Measurements from ENCODE around the gene ZFAND3.

The ZFAND3 gene

DNA sequence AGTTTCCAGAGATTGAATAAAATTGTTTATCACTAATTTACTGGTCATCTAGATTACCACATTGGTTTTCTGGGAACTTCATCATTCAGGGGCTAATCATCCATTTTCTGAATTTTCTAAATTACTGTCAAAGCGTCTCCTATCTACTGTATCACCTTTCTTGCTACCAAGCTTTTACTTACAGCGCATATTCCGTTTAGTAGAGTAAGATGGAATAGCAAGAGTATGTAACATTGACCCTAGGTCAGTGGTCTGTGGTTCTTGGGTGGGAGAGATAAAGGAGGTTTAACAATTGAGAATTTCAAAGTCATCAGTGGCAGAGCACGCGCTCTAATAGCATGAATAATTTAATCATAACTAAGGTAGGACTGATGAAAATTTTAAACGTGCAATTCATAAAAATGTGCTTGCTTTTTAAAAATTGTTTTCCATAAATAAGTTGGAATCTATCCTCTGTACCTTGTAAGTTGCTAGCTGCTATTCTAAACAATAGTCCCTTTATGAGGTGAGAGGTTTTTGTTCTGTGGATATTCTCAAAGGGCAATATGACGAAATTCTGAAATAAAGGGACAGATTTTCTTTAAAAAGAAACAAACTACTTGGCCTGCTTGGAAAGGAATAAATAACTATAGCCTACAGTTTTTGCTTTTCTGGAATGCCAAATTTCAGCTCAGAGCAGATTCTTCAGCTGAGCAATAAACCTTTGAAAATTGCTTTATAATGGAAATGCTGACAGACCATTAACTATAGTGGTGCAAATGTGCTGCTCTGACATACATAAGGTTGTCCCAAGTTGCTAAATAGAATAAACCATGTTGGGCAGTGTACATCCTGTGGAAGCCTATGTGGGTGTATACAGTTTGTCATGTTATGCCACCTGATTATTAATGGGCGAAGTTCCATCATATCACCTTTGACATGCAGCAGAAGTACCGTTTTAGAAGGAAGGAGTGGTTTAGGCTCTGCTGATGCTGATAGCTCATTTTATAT, 84.1 kb downstream of the ZFAND3 start:
- DNase-seq: no peak

DNA sequence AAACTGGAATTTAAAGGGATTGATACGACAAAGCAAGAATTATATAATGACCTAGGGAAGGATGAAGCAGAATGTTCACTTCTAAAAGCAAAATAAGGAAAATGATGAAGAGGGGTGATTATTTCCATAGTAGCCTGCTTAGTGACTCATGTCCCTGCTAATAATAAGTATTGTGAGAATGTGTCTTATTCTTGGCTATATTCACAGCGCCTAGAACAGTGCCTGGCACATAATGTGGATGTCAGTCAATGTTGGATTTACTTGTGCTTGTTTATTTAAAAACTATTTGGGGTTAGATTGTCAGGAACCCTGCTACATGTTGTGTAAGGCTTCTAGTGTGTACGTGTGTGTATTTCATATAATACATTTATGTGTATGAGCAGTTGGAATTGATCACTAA, 85.1 kb downstream of the ZFAND3 start:
- DNase-seq: no peak

DNA sequence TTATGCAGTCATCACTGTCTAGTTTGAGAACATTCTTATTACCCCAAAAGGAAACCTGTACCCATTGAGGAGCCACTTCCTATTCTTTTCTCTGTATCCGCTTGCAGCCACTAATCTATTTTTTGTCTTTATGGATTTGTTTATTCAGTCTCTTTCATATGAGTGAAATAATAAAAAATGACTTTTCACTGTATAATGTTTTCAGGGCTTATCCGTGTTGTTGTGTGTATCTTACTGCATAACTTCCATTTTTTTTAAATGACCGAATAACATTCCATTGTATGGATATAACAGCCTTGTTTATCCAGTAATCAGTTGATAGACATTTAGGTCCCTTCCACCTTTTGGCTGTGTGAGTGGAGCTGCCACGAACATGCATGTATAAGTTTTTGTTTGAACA, 86.6 kb downstream of the ZFAND3 start:
- no peak for DNase-seq

DNA sequence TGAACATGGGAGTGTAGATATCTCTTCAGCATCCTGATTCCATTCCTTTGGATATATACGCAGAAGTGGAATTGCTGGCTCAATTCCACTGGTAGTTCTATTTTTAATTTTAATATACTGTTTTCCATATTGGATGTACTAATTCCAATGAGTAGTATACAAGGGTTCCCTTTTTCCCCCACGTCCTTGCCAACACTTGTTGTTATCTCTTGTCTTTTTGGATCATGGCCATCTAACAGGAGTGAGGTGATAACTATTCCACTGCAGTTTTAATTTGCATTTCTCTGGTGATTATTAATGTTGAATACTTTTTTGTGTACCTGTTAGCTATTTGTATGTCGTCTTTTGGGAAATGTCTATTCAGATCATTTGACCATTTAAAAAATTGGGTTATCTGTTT, 91.5 kb downstream of the ZFAND3 start:
- no peak for DNase-seq

DNA sequence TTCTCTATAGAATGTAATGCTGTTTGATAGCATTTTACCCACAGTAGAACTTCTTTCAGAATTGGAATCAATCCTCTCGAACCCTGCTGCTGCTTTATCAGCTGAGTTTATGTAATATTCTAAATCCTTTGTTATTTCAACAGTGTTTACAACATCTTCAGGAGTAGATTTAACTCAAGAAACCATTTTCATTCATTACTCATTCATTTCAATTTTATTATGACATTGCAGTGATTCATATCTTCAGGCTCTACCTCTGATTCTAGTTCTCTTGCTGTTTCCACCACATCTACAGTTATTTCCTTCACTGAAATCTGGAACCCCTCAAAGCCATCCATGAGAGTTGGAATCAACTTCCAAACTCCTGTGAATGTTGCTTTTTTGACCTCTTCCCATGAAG, 93.7 kb downstream of the ZFAND3 start:
- no peak for DNase-seq

DNA sequence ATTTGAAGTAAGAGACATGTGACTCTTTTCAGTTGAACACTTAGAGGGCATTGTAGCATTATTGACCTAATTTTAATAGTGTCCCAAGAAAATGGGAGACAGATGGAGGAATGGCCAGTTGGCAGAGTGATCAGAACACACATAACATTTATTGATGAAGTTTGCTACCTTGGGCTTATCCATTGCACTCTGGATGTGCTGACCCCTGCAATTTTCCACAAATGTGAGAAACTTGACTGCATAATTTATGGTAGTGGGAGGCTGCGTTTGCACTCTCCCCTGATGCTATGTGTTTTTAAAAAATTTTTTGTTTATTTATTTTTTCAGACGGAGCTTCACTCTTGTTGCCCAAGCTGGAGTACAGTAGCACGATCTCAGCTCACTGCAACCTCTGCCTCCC, 95.9 kb downstream of the ZFAND3 start:
- DNase-seq: no peak

DNA sequence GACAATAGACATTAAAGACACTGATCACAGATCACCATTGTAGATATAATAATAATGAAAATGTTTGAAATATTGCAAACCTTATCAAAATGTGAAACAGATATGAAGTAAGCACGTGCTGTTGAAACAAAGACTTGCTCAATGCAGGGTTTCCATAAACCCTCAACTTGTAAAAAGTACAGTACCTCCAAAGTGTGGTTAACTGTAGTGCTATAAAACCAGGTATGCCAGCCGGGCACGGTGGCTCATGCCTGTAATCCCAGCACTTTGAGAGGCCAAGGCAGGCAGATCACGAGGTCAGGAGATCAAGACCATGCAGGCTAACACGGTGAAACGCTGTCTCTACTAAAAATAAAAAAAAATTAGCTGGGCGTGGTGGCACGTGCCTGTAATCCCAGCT, 96.6 kb downstream of the ZFAND3 start:
- DNase-seq: no peak

DNA sequence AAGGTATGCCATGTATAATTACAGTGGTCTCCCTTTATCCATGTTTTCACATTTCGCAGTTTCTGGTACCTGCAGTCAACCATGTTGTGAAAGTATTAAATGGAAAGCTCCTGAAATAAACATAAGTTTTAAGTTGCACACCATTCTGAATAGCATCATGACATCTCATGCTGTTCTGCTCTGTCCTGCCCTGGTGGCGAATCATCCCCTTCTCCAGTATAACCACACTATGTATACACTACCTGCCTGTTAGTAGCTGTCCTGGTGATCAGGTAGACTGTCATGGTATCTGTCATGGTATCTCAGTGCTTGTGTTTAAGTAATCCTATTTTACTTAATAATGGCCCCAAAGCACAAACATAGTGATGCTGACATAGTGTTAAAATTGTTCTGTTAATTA, 97.1 kb downstream of the ZFAND3 start:
- DNase-seq: no peak

DNA sequence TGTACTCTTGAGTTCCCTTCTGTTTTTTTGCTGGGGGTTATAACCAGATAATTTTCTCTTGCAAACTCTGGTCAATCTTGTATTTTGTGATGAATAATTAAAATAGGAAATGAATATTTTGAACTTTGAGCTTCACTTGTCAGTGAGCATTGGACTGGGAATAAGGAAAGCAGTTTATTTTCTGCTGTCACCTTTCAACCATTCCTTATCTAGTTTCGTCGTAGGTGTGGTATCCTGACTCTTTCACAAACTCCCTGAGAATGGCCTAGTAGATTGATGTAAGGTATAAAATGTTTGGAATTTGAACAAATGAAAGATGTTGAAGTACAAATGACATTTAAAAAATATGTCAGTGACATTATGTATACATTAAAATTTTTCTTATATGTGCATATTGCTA, 98.0 kb downstream of the ZFAND3 start:
- no peak for DNase-seq

DNA sequence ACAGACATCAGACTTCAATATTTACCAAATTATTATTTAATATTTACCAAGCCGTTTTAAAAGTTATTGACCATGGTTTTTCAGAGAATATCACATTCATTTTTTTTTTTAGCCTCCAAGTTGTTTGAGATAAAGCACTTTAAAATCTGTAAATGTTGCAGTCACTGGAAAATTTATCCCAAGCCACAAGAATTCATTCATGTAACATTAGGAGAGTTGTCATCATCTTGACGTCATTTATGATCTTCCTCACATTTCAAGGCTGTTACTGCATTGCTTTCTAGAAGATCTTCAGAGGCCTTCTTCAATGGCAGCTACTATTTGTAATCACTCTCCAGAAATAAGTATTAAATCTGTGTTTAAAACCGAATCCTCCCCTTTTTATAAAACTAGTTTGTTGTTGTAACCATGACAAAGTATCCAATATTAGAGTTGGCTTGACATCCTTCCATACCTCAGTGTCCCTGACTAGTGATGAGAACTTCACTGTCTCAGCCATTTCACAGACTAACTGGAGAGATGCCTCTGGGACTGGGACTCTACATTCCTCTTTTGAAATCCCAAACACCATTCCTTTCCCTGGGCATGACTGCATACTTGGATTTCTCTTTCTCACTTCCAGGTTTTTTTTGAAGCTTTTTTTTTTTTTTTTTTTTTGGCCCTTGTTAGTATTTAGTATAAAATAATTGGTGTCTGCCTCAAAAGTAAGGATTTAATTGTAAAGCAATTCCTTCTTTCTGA, 100.1 kb downstream of the ZFAND3 start:
- no peak for DNase-seq

DNA sequence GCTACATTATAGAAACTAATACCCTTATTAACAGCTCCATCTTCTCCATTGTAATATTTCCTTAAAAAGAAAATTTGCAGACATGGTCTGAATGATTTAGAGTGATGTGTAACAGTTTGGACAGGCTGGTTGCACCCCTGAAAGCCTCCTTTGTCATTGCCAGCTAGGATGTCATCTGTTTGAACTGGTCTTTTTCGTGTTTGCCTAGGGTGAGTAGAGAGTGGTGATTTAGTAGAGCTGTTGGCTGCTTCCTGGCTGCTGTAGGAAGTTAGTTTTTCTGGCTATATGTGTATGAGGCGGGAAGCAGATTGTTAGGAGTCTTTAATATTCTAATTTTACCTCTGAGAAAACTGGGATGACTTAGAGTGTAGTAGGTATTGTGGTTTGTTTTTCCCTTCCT, 101.1 kb downstream of the ZFAND3 start:
- DNase-seq: no peak

DNA sequence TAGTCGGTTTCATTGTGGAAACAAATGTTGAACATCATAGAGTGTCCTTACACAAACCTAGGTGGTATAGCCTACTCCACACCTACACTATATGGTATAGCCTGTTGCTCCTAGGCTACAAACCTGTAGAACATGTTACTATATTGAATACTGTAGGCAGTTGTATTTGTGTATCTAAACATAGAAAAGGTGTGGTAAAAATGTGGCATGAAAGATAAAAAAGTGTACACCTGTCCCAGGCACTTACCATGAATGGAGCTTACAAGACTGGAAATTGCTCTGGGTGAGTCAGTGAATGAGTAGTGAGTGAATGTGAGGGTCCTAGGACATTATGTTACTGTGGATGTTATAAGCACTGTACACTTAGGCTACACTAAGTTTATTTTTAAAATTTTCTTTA, 103.0 kb downstream of the ZFAND3 start:
- no peak for DNase-seq

DNA sequence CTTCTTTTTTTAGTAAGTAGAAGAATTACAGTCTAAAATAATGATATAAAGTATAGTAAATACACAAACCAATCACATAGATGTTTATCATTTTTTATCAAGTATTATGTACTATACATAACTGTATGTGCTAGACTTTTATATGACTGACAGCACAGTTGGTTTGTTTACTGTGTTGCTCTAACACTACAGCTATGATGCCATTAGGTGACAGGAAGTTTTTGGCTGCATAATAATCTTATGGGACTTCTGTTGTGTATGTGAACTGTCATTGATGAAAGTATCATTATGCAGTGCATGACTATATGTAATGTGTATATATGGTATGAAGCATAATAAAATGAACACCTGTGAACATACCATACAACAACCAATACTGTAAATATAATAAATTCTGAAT, 104.0 kb downstream of the ZFAND3 start:
- DNase-seq: no peak

DNA sequence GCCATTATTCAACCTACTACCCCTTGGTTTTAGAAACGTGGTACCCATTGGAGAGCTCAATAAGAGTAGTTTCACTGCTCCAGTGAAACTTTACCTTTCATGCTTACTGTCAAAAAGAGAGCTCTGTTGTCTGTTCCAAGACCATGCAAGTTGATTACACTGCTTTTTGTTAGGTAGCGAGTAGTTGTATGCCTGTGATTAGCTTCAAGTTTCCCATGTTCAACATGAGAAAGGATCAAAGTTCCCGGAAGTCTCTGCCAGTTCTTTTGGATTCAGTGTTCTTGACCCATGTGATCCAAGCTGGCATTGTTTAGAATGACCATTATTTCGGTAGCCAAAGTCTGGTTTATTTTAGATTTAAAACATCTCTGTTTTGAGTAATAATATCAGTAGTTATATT, 107.1 kb downstream of the ZFAND3 start:
- DNase-seq: no peak

DNA sequence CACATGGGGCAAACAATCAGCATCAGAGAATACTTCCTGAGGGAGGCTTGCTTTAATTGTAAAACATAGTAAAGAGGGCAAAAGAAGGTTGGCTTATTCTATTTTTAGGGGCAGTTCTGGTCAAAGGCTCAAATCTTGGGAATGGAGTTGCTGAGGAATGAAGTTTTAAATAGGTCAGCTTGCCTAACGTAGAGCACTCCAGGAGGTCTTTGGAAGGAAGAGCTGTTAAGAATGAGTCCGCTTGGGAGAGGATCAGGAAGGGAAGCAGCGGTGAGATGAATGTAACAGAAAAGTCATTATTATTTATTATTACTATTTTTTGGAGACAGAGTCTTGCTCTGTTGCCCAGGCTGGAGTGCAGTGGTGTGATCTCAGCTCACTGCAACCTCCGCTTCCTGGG, 108.7 kb downstream of the ZFAND3 start:
- DNase-seq: no peak

DNA sequence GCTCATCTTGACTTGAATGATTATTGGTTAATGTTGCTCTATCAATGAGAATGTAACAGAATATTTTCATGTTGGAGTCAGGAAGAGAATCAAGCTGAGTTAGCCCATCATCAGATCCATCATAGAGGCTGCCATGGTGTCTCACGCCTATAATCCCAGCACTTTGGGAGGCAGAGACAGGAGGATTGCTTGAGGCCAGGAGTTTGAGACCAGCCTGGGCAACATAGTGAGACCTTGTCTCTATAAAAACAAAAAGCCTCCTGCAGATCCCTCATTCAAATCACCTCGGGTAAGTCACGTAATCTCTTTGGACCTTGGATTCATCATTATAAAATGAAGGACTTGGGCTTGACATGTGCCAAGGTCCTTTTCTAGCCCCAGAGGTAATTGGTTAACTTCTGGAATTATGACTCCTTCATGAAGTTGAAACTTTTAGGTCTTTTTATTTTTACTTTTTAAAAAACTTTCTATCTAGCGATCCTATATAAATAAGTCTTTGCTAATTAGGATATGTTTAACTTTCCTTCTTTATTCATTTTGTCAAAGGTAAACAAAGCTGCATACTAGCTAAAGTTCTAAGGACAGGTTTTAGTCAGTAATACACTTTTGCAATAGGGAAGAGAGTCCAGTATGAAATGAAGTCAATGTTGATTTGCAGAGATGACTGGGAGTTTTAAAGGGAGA, 110.9 kb downstream of the ZFAND3 start:
- DNase-seq: no peak

DNA sequence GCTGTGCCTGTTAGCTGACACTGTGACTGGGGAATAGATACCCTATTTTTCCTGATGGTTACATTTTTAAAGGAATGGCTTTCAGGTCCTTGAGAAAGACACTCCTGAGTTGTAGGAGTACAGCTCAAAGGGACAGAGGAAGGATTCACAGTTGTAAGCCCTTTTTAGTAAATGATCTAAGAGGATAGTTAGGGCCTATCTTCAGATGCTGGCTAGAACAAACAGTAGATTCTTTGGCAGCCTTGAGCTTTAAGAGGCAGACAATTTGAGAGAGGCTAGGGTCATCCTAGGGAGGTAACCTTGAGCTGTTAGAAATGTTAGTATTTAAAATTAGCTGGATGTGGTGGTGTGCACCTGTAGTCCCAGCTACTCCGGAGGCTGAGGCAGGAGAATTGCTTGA, 111.5 kb downstream of the ZFAND3 start:
- no peak for DNase-seq

DNA sequence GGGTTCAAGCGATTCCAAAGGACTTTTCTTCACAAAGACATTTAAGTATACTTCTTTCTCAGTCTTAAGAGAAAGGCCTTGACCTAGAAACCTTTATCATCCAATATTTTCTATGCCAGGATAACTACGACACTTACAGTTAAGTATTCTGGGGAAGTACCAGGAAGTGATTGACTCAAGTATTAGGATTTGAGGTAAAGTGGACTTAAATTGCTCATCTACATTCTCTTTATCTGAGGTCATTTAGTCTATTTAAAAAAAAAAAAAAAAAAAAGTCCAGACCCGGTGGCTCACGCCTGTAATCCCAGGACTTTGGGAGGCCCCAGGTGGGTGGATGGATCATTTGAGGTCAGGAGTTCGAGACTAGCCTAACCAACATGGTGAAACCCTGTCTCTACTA, 114.7 kb downstream of the ZFAND3 start:
- no peak for DNase-seq

DNA sequence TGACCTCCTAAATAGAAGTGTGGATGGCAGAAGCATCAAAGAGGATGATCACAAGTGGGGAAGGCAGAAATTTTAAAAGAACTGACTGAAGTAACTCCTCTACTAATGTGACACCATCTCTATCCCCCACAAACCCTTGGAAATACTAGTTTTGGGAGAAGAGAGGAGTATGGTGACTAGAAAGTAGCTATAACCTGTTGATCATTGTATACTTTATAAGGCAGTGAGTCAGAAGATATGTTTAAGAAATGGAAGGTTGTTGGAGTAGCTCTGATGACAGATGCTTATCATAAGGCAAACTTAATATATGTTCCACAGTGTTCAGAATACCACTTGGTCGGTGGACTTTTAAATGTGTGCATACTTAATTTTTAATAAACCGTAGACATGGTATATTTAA, 116.6 kb downstream of the ZFAND3 start:
- no peak for DNase-seq

DNA sequence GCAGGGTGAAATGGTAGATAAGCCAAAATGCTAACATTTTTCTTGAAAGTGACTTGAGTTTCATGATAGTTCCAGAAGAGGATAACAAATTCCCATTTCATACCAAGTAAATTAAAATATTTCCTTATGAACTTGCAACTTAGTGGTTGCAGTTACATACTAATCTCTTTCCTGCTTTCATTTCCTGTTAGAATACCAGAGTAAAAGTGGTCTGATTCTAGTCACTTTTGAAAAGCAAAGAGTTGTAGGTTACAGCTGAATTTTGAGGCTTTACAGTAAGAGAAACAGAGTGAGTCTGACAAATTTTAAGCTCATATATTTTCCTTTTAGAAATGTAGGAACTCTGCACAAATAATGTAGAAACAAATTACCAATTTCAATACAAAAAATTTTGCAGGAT, 117.4 kb downstream of the ZFAND3 start:
- DNase-seq: no peak

DNA sequence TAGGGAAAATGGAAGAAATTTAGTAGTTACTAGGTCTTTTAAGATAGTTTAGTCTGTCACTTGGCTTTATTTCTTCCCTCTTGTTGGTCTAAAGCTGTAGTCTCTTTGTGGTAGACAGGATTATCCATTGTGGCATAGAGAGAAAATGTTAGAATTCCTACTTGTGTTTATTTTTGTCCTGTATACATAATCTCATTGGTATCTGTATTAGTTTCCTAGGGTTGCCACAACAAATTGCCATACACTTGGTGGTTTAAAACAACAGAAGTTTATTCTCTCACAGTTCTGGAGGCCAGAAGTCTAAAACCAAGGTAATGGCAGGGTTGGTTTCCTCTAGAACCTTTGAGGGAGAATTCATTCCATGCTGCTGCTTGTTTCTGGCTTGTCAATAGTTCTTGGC, 119.4 kb downstream of the ZFAND3 start:
- no peak for DNase-seq

DNA sequence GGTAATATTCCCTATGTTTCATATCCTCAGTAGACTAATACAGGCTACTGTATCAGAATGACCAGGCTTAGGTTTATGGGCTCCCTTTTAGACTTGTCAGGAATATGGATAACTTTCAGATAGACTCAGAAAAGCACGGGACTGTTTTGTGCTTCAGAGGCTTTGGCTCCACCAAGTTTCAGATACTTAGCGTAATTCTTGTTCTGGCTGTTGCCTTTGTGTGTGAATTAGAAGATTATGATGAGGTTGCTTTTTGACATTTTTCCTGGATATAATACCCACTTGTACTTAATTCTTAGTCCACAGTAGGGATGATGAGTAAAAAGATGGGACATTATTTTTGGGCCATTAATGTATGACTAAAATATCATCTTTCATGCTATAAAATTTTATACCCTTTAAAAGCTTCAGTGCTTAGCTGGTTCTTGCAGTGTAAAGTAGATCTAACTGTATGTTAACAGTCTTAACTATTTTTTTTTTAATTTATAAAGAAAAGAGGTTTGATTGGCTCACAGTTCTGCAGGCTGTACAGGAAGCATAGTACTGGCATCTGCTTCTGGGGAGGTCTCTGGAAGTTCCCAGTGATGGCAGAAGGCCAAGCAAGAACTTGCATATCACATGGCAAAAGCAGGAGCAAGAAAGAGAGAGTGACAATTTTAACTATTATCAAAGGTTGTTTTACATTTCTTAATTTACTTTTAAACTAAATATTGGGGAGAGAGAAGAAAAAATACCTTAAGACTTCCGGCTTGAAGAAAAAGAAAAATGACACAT, 120.7 kb downstream of the ZFAND3 start:
- no peak for DNase-seq

DNA sequence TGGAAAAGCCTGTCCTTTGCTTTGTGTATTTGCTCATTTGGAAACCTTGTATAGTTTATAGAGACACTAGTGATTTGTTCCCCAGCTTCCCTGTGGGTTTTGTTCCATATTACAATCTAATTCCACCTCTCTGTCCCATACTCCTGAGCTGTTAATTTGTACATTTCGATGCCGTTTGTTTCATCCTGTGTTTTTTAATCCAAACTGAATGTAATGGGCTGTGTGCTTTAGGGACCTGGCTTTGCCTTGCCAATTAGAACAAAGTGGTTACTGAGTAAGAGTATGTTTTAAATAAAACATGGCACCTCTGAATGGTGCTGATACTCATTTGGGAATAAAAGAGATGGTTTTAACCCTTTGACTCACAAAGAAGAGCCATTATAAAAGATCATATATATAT, 122.3 kb downstream of the ZFAND3 start:
- no peak for DNase-seq
